GM19395 (cell line): ENCODE measurements around the gene PPT2.

ENCODE experiments used
- ATAC-seq: cut with Tn5 transposase; IDR thresholded peaks from one replicate; pipeline ENCODE4 v1.9.1; 2021; ENCODE audit warnings: mild to moderate bottlenecking, moderate library complexity; ENCODE audit not compliant: unreplicated experiment

Gene PPT2

DNA sequence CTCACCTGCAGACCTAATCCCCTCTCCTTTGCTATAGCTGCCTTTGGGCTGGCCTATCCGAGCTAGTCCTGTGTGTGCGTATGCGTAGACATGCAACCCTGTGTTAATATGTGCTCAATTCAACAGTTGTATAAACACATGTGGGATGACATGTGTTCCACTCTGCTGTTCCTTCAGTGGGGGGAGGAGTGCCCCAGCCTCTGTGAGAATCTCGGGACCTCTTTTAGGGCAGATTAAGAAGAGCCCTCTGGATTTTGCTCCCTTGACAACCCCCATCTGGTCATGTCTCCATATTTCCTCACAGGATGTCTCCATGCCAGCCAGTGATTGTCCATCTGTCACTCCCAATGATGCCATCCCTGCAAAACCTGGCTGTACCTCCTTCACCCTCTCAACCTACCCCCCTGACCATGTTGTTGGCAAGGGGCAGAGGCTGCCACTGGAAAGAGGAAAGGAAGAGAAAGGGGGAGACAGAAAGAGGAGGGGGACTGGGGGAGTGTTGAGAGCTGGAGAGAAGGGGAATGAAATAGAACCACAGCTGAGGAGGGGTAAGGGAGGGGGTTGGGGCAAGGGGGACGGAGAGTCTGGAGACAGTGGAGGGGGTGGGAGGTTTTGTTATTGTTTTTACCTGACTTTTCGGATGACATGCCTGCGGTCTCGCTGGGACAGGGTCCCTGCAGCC, 2.6 kb upstream of the PPT2 start:
- no peak for ATAC-seq

GRCh38 chr6:32151863-32152768, 1.8 kb upstream of the PPT2 start, which contains the start of gene PRRT1:
Gene PRRT1, minus strand, starts transcription at chr6:32151939. Its CDS starts 112 bp downstream, at chr6:32151827.
- ATAC-seq: no peak

- ATAC-seq: no peak
Measured at GRCh38 chr6:32152769-32153563, 975 bp upstream of the PPT2 start.

- ATAC-seq: no peak
Measured at GRCh38 chr6:32154514-32155161, 697 bp downstream of the PPT2 start.

- ATAC-seq: no peak
Measured at GRCh38 chr6:32156891-32157290, 3.0 kb downstream of the PPT2 start.

DNA sequence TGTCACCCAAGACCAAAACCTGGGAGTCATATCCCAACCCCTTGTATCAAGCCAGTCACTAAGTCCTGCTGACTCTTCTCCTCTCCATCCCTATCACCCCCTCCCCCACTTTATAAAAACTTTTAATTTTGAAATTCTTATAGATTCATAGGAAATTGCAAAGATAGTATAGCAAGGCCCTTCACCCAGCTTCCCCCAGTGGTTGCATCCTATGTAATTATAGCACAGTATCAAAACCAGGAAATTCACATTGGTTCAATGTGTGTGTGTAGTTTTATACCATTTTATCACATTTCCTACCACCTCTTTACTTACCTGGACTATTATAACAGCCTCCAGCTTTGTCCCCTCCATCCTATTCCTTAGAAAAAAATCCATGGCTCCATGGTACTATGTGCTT, 4.1 kb downstream of the PPT2 start:
- ATAC-seq: no peak

DNA sequence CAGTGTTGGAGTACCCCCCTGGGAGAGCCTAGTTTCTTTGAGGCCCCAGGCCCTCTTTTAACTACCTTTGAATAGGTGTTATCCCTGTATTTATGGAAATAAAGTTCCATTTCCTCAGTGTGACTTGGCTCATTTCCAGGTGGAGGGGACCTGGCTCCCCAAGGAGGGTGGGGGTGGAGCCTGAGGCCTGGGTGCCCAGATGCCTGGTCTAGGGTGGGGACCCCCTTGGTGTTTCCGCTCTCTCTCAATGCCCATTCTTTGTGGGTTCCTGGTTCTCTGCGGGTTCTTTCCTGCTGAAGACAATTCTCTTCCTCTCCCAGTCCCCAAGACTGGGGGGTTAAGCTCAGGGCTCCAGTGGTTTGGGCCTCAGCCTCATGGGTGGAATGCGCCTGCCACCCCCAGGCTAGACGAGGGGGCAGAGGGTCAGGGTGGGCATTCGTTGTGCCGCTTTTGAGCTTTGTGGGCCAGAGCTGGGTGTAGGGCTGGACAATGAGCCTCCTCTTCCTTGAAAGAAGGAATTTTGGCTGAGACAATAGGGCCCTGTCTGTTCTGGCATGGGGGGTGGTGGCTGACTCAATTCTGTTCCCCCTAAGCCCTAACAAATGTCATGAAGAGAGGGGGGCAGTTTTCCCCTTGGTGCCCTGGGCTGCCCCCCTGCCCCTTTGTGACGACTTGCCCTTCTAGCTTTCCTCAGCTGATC, 9.8 kb downstream of the PPT2 start:
- no peak for ATAC-seq

- ATAC-seq: no peak
Measured at GRCh38 chr6:32164295-32164694, 10.4 kb downstream of the PPT2 start, which contains the start of gene EGFL8. Gene EGFL8, plus strand, starts transcription at chr6:32164595. Its CDS starts 1,571 bp downstream, at chr6:32166166.

DNA sequence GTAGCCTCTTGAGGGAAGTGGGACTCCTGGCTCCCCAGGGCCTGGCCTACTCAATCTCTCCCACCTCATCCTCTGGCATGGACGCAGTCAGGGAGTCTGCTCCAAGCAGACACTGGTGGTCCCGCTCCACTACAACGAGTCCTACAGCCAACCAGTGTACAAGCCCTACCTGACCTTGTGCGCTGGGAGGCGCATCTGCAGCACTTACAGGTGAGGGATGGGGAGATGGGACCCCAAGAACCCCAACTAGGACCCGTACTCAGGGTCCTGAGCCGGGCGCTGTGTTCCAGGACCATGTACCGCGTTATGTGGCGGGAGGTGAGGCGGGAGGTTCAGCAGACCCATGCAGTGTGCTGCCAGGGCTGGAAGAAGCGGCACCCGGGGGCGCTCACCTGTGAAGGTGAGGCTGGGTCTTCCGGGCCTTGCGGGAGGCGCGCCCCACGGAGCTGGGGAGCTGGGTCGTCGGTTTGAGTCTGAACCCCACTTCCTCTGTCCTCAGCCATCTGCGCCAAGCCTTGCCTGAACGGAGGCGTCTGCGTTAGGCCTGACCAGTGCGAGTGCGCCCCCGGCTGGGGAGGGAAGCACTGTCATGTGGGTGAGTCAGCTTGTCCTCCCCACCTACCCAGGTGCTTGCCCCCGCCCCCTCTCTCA, 12.6 kb downstream of the PPT2 start:
- ATAC-seq: no peak

DNA sequence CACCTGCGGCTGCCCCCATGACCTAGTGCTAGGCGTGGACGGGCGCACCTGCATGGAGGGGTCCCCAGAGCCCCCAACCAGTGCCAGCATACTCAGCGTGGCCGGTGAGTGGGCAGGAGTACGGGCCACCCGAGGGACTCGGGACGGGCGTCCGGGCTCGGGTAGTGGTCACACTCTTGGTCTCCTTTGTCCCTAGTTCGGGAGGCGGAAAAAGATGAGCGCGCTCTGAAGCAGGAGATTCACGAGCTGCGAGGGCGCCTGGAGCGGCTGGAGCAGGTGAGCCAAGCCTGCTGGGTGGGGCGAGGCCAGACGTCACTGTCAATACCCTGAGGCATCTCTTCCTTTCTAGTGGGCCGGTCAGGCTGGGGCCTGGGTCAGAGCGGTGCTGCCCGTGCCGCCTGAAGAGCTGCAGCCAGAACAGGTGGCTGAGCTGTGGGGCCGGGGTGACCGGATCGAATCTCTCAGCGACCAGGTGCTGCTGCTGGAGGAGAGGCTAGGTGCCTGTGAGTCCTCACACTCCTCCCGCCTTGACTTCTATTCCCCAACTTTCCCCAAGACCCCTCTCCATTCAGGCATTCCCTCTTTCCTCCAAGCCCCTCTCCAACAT, 13.3 kb downstream of the PPT2 start:
- no peak for ATAC-seq

- no peak for ATAC-seq
Measured at GRCh38 chr6:32167761-32168262, 13.9 kb downstream of the PPT2 start.

- ATAC-seq: no peak
Measured at GRCh38 chr6:32168350-32168749, 14.4 kb downstream of the PPT2 start.

GRCh38 chr6:32168807-32169591, 15.1 kb downstream of the PPT2 start:
- no peak for ATAC-seq

DNA sequence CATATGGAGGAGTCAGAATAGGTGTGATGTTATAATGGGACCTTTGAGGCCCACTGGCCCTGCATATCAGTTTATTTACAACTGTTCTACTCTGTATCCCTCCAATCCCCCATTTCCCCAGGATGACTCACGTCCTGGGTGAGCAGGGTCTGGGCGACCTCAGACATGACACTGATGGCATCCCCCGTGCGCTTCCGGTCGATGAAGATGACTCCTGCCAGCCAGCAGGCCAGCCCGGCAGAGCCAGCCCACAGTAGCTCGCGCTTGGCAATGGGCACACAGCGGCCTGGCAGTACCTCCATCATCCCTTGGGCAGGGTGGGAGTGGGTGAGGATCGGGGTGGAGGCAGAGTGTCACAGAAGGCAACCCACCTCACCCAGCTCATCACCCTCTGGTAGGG, 16.4 kb downstream of the PPT2 start:
- ATAC-seq: no peak

- ATAC-seq: no peak
Measured at GRCh38 chr6:32171234-32171633, 17.3 kb downstream of the PPT2 start.

GRCh38 chr6:32173051-32173727, 19.2 kb downstream of the PPT2 start:
- no peak for ATAC-seq

DNA sequence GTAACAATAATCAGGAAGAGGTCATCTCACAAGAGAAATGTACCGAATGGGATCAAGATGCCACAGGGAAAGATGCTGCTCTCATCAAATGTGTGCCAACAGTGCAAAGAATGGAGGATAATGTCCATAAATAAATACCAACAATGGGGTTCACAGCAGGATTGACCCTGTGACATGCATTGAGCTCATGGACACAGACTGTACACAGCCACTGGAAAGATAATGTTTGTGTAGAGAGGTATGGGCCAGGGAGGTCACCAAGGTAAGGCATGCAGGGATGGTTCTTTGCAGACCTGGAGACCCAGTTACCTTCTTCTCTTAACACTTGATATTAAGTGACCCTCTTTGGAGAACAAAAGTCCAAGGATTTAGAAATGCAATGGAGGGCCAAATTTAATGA, 20.5 kb downstream of the PPT2 start:
- ATAC-seq: no peak

- no peak for ATAC-seq
Measured at GRCh38 chr6:32175322-32175710, 21.4 kb downstream of the PPT2 start.
